GM21515 (cell line): Measurements from ENCODE around the gene STXBP1.

Experiments used
- ATAC-seq: cut with Tn5 transposase; IDR thresholded peaks from one replicate; pipeline ENCODE4 v1.9.1; 2021; ENCODE audit not compliant: unreplicated experiment

The STXBP1 gene

GRCh38 chr9:127731938-127732337, 119.9 kb downstream of the STXBP1 start:
- ATAC-seq, result no peak

- no peak for ATAC-seq
These were observed 120.4 kb downstream of the STXBP1 start for GRCh38 chr9:127732444-127732843.

- no peak for ATAC-seq
These were observed 121.5 kb downstream of the STXBP1 start for GRCh38 chr9:127733614-127734013.

GRCh38 chr9:127734247-127734746, 122.2 kb downstream of the STXBP1 start:
- ATAC-seq, result no peak

GRCh38 chr9:127734747-127735529, 122.9 kb downstream of the STXBP1 start, which contains the start of gene TOR2A:
Gene TOR2A, minus strand, starts transcription at chr9:127735294. Its CDS starts 24 bp downstream, at chr9:127735270.
- ATAC-seq, result peak; percentile 80

GRCh38 chr9:127735530-127736185, 123.6 kb downstream of the STXBP1 start:
- peak; percentile 9 for ATAC-seq

GRCh38 chr9:127738666-127739065, 126.6 kb downstream of the STXBP1 start:
- ATAC-seq, result no peak

GRCh38 chr9:127739614-127740330, 127.7 kb downstream of the STXBP1 start:
- ATAC-seq, result no peak

GRCh38 chr9:127741831-127742434, 129.9 kb downstream of the STXBP1 start:
- ATAC-seq, result no peak
